KBM-7 (cell line): ENCODE data around the gene INPP4A.

Experiments
- DNase-seq: peaks from one replicate; pipeline ENCODE4 v3.0.0-alpha.2; 2015
- in situ Hi-C: fragments of 300-500 bp; cut with MboI; formaldehyde crosslinking; loops from 2 replicates; pipeline ENCODE4 v1.14.3; 2020; ENCODE audit warnings: low sequenced_read_pairs, low pct_unique_long_range_greater_than_20kb, mixed read lengths

Gene INPP4A

GRCh38 chr2:98569915-98570314, 125.3 kb downstream of the INPP4A start:
- in situ Hi-C loops, result no loop called here
- DNase-seq, result no peak

- no peak for DNase-seq
- in situ Hi-C loops, result no loop called here
Observed at GRCh38 chr2:98570356-98570755, 125.7 kb downstream of the INPP4A start.

DNA sequence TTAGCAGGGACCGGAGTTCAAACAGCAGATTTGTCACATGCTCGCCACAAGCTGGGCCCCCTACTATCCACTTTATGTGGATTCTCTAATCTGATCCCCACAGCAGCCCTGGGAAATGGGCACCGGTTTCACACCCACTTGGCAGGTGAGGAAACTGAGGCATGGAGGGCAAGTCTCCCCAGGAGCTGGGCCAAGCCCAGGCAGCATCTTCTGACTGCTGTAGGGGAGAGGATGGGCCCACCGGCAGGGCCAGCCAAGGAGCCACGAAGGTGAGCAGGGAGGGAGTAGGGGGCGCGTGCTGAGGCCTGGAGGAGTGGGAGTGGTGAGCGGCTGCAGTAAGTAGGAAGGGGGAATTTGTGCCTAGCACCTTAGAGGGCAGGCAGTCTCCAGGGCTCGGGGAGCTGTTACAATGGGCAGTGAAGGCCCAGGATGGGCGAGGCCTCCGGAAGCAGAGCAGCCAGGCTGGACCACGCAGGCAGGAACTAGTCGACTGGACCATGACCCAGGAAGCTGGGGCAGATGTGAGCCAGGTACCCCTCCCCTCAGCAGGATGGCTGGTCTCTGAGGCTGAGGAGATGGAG, 126.6 kb downstream of the INPP4A start:
- in situ Hi-C loops, result no loop called here
- no peak for DNase-seq

DNA sequence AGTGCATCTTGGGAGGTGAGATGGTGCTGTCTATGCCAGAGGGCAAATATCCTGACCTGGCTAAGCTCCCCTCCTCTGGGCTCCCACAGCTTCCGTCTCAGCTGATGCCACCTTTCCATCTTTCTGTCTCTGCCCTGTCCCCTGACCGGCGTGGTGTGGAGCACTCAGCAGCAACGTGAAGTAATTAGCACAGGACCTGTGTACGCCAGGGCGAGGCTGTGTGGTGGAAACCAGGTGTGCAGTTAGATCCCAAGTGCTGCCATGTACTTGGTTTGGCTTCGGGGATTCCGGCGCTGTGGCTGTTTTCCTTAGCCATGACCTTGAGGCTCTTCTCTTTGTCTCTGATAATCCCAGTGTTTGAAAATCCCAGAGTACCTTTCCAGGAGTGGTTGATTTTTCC, 127.1 kb downstream of the INPP4A start:
- in situ Hi-C loops, result no loop called here
- DNase-seq, result no peak

DNA sequence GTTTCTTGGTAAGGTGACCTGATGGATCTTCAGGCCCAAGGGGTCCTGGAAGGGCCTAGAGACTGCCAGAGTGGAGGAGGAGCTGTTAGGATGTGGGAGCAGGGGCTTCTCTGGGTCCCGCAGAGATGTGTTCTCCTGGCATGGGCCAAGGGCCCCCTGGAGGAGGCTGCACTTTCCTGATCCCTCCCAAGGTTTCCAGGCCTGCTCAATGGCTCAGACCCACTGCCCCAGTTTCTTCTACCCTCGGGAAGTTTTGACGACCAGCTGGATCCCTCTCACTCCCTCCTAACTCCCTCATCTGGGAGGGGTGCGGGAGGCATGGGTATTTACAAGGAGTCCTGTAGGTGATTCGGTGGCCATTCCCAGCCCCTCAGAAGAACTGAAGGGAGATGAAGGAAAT, 127.6 kb downstream of the INPP4A start:
- no peak for DNase-seq
- in situ Hi-C loops, result no loop called here

DNA sequence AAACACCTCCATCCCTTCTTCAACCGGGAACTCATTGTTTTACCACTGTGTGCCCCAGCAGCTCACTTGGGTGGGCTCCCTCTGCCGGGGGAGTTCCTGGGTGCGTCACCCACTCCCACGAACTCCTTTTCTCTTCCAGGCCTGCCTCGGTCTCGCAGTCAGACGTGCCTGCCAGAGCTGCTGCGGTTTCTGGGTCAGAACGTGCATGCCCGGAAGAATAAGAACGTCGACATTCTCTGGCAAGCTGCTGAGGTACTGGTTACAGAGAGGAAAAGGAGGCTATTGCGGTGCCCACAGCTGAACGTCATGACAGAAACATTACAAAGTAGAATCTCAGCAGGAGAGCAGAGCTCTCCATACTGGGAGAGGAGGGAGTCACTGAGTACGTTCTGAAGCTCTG, 128.0 kb downstream of the INPP4A start:
- no peak for DNase-seq
- in situ Hi-C loops, result no loop called here

GRCh38 chr2:98573426-98573825, 128.8 kb downstream of the INPP4A start:
- DNase-seq, result no peak
- in situ Hi-C loops, result no loop called here

GRCh38 chr2:98576666-98577312, 132.1 kb downstream of the INPP4A start:
- DNase-seq, result no peak
- in situ Hi-C loops, result no loop called here

GRCh38 chr2:98577313-98577712, 132.7 kb downstream of the INPP4A start:
- DNase-seq, result no peak
- in situ Hi-C loops, result no loop called here

DNA sequence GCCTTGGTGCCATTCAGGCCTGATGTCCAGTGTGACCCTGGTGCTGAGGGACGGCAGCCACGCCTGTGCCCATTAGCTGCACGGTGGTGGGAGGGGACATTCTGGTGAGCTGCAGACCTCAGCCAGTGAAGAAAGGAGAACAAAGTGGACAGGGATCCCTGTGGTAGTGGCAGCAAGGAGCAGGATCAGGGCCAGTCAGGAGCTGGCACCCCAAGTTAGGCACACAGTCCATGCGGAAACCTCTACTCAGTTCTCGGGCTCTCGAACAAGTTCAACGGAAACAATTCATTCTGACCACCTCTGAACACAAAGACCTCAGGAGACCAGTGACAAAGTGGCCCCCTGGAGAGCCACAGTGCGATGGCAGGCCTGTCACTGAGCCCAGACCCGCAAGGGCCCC, 133.6 kb downstream of the INPP4A start:
- DNase-seq, result no peak
- in situ Hi-C loops, result no loop called here

DNA sequence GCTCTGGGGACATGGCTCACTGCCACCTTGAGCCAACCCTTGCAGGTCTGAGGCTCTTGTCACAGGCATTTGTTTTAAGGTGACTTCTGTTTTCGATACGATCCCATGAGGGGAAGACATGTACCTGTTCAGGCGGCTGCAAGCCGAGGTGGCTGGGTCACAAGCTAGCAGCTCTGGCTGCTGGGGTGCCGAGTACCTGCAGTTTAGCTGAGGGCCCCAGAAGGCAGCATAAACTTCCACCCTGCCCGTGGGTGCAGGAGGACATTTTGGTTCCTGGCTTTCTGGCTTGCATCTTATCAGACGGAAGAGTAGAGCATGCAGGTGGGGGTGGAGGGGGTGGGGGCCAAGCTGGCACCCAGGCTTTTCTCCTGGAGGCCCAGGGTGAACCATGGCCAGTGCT, 135.3 kb downstream of the INPP4A start:
- no peak for DNase-seq
- in situ Hi-C loops, result no loop called here

DNA sequence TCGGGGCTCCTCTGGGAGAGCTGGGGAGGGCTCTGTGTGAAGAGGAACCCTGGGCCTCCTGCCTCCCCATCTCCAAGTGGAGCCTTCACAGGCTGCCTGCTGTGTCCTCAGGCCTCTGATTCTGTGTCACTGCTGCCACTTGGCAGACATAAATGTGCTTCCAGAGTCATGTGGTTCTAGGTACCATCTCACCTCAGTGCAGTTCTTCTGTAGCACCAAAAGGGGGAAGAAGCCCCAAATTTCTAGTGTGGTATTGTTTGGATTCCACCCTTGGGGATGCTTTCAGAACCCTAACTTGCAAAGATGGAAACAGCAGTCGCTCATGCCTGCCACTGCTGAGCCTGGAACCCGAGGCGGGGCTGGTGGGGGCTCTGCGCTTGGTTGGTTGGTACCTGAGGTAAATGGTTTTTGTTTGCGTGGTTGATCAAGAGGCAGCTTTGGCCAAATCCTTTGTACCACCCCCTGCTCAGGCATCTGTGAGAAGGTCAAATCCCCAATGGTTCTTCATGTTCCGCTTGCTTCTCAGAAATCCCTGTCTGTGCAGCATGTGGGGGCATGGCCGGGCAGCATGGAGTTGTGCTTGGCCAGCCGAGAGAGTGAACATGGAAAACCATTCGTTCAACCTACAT, 136.1 kb downstream of the INPP4A start:
- no peak for DNase-seq
- in situ Hi-C loops, result no loop called here

GRCh38 chr2:98582523-98582922, 137.9 kb downstream of the INPP4A start:
- DNase-seq, result no peak

DNA sequence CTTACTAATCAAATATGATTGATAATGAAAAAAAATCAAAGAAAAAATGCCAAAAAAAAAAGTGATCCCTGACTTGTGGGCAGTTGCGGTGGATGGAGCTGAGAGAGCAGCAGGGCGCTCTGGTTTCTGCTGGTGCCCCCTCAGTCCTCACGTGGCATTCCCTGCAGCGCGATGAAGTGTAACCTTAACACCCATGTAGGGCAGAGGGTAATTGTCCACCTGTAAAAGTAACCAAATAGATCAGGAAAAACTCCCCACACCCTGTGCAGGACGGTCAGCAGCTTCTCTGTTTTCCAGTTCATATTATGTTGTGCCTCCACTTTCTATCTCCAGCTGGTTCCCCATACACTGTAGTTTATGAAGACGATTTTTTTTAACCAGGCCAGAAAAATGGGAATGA, 138.6 kb downstream of the INPP4A start:
- in situ Hi-C loops, result no loop called here
- no peak for DNase-seq

More at GRCh38 chr2:98582523-98582922, 137.9 kb downstream of the INPP4A start:
- in situ Hi-C loops, result no loop called here

GRCh38 chr2:98583816-98584618, 139.4 kb downstream of the INPP4A start:
- in situ Hi-C loops, result no loop called here
- DNase-seq, result no peak

DNA sequence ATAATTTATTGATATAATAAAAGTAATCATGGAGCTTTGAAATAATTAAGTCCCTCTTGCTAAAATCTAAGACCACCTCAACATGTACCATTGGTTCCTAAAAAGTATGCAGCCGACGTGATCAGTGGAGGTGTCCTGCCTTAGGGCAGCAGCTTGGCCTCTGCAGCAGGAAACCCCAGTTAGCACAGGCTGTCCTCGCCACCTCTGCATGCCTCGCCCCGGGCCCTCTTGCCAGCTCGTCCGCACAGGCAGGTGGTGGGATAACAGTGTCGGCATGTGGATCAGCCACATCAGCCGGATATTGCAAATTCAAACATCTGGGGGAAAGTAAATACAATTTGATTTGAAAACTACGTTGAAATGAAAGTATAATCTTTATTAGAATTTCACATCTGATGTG, 140.7 kb downstream of the INPP4A start:
- in situ Hi-C loops, result no loop called here

DNA sequence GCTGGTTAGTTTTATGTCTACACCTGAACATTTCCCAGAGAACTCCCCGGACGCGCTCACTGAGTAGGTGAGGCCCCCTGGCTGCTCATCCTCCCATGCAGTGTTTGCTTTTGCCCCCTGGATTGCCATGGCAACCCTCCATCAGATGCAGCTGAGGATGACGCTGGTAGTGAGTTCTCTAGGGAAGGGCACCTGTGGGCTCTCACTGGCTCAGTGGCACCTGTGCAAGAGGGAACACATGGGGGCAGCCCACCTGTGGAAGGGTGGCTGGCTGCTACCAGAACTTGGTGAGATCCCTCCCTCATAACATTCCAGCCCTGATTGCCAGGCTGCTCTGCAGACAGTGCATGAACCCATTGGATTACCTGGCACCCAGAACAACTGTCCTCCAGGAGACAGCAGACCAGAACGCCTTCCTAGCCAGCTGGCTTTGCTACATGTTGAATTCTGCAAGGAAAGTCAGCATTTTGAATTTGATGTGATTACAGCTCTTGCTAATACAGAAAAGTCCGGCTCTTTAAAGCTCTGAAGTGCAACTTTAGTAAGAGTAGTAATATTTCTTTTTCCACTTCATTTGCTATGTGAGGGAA, 142.0 kb downstream of the INPP4A start:
- in situ Hi-C loops, result no loop called here
- DNase-seq, result no peak

More for the DNA sequence above, 140.7 kb downstream of the INPP4A start:
- DNase-seq, result no peak

GRCh38 chr2:98588880-98589431, 144.3 kb downstream of the INPP4A start:
- in situ Hi-C loops, result no loop called here
- DNase-seq, result no peak

DNA sequence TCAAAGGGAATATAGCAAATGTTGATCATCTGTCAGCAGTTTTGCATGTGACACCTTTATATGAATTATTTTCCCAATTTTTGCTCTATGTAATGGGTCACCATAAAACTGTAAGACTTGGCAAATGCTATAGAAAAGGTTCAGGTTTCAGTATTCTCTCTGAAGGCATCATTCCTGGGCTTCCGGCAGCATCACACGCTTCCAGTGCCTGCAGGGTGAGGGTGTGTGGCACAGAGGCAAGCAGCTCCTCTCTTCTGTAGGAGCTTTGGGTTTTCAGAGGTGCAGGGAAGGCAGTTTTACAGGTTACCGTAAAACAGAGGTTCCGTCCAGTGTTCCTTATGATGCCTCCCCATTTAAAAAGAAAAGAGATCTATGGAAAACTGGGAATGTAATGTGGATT, 144.8 kb downstream of the INPP4A start:
- in situ Hi-C loops, result no loop called here
- no peak for DNase-seq
